GM18502 (cell line): ENCODE measurements around the gene MMP23B.

Experiments used
- ATAC-seq: cut with Tn5 transposase; IDR thresholded peaks from one replicate; pipeline ENCODE4 v1.9.1; 2021; ENCODE audit warnings: mild to moderate bottlenecking; ENCODE audit not compliant: unreplicated experiment, poor library complexity

MMP23B gene

DNA sequence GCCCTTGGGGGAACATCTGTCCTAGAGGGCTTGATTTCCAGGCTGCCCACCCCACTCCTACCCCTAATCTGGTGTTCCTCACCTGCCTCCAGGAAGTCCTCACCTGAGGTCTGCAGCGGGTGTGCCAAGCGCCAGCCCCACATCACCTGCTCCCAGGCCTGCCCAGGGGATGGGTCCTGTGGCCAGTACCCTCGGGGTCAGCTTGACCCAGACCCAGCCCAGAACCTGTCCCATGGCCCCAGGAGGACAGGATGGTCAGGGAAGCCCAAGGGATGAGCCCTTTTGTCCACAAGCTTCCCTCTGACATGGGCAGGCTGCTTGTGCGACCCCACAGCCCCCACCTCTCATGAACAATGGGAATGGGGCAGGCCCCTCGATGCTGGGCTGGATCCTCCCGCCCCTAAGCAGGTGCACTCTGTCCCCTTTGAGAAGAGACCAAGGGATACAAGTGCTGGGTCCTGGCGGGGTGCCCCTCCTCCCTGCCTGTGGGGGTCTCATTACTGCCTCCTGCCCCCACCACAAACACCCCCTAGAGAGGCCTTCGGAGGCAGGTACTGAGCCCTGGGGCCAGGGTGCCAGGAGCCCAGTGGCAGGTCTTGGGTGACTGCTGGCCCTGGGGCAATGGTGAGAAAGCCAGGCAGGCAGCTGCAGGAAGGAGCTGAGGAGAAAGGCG lies 13.4 kb upstream of the MMP23B start:
- ATAC-seq, result no peak

GRCh38 chr1:1619917-1620361 lies 12.0 kb upstream of the MMP23B start:
- ATAC-seq, result no peak

DNA sequence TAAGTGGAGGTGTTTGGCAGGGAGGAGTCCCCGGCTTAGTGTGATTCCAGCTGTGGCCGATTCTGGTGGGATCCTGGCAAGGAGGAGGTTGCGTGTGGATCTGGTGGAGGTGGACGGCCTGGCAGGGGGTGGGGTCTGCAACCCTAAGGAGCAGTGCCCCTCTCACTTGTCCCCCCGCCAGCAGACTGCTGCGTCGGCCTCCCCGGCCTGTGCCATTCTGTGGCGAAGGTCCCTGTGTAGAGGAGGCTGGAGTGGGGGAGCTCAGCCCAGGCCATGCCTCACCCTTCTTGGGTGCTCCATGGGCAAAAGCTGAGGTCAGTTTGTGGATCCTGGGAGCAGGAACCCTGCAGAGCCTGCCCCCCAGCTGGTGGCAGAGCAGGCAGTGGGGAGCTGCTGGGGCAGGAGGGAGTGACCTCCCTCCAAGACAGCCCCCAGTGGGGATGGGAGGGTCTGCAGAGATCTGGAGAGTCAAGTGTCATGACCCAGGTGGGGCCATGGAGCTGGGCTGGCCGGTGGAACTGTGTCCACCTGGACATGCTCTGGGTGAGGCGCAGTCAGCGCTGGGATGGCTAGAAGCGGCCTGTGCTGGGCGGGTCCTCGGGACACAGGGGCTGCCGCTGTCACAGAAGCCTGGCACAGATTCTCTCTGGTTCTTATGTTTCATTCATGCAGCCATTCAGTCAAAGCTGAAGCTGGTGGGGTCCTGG lies 11.4 kb upstream of the MMP23B start:
- ATAC-seq, result no peak

- ATAC-seq, result no peak
Observed at GRCh38 chr1:1621173-1622009, 10.6 kb upstream of the MMP23B start.

DNA sequence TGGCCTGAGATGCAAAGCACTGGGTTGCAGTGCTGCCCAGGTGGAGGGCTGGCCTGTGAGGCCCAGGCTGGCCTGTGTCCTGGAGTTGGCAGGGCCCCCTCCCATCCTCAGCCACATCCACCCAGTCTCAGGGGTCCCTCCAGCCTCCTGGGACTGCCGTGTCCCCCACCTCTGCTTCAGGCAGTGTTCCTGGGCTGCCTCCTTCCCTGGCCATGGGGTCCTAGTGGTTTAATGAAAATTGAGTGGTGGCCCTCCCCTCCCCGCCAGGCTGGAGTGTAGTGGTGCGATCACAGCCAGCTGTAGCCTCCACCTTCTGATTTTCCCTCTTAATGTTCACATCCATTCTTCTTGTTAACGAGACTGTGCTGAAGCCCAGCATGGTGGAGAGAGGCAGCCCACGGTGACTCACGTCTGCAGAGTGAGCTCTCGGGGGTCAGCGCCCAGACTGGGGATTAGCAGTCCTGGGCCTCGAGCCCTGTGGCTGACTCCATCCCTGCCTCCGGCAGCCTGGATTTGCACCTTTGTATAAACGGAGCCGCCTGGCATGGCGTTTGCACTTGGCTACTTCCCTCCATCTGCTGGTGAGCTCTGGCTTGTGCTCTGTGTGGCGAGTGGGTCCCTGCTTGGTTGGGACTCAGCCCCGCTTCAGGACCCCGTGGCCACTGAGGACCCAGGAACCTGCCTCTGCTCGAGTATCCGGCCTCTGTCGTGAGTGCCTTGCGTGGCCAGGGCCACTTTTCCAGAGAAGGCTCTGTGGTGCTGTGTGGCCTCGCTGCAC lies 9.8 kb upstream of the MMP23B start:
- no peak for ATAC-seq

DNA sequence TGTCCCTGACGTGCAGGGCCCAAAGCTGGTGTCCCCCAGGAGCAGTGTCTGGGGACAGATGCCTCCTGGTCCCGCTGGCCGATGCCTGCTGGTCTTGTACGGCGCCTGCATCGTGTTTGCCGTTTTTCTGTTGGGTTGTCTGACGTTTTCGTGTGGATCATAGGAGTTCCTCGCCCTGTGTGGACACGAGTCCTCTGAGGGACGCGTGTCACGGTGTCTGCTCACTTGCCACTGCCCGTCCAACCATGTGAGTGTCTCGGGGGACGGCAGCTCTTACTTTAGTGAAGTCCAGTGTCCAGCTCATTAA lies 9.2 kb upstream of the MMP23B start:
- no peak for ATAC-seq

DNA sequence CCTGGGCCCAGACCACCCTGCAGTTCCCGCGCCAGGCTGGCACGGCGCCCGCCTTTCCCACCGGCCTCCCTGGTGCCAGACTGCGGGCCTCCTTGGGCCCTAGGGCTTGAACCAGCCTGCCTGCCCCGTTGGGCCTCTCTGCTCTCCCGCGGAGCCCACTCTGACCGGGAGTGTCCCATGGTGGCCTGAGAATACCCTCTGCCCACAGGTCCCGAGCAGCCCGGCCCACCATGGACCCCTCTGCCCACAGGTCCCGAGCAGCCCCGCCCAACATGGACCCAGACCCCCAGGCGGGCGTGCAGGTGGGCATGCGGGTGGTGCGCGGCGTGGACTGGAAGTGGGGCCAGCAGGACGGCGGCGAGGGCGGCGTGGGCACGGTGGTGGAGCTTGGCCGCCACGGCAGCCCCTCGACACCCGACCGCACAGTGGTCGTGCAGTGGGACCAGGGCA lies 8.8 kb upstream of the MMP23B start:
- no peak for ATAC-seq

DNA sequence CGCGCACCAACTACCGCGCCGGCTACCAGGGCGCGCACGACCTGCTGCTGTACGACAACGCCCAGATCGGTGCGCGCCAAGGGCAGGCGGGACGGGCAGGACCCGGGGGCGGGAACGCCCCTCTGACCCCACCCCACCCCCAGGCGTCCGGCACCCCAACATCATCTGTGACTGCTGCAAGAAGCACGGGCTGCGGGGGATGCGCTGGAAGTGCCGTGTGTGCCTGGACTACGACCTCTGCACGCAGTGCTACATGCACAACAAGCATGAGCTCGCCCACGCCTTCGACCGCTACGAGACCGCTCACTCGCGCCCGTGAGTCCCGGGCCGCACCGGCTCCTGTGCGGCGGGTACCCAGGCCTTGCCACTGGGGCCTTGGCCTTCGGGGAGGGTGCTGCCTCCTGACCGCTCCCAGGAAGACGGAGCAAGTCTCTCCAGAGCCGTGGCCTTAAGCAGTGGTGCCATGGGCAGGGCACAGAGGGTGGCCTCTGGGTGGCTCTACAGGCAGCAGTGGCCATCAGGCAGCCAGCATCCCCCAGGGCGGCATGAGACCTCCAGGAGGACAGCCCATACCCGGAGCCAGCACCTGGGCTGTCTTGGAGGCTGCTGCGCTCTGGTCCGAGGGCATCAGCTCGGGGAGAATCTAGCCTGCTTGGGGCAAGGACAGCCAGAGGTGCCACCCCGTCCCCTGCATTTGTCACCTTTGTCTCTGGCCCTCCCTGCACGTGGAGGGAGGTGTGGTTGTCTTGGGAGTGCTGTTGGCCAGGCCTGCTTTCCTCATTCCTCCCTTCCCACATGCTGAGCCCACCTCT lies 8.1 kb upstream of the MMP23B start:
- ATAC-seq, result no peak

GRCh38 chr1:1624443-1625403 lies 7.2 kb upstream of the MMP23B start:
- no peak for ATAC-seq

DNA sequence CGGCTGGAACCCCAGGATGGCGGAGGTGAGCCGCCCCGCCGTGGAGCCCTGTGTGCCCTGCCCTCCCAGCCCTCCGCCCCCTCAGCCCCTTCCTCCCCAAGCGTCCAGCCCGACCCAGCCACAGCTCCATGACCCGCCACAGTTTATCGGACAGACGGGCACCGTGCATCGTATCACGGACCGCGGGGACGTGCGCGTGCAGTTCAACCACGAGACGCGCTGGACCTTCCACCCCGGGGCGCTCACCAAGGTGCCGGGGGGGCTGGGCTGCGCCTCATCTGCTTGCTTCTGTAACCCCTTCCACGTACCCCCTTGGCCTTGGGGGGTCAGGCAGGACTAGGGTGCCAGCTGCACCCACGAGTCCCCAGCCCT lies 6.6 kb upstream of the MMP23B start:
- no peak for ATAC-seq

- no peak for ATAC-seq
Observed at GRCh38 chr1:1625824-1626206, 6.2 kb upstream of the MMP23B start.

DNA sequence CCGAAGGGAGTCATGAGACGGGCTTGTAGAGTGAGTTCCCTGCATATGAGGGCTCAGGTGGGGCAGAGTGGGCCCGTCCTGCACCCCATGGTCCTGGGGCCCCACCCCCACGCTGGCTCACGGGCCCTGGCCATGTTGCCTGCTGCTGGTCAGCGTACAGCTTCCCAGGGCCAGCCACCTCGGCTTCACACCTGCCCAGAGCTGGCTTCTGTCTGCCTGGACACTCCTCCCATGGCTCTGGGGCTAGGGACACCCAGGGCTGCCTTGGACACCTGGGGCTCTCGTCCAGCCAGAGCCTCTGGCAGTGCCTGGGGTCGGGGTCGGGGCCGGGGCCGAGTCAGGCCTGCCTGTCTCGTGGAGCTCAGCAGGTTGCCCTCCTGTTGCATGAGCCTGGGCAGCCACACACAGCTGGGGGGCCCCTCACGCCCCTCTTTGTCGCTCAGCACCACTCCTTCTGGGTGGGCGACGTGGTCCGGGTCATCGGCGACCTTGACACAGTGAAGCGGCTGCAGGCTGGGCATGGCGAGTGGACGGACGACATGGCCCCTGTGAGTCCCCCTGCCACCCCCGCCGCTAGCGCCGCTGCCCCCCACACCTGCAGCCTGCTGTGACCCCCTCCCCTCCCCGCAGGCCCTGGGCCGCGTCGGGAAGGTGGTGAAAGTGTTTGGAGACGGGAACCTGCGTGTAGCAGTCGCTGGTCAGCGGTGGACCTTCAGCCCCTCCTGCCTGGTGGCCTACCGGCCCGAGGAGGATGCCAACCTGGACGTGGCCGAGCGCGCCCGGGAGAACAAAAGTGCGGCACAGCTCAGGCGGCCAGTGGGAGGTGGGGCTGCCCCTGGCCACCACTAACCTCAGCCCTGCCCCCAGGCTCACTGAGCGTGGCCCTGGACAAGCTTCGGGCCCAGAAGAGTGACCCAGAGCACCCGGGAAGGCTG lies 5.5 kb upstream of the MMP23B start:
- no peak for ATAC-seq

DNA sequence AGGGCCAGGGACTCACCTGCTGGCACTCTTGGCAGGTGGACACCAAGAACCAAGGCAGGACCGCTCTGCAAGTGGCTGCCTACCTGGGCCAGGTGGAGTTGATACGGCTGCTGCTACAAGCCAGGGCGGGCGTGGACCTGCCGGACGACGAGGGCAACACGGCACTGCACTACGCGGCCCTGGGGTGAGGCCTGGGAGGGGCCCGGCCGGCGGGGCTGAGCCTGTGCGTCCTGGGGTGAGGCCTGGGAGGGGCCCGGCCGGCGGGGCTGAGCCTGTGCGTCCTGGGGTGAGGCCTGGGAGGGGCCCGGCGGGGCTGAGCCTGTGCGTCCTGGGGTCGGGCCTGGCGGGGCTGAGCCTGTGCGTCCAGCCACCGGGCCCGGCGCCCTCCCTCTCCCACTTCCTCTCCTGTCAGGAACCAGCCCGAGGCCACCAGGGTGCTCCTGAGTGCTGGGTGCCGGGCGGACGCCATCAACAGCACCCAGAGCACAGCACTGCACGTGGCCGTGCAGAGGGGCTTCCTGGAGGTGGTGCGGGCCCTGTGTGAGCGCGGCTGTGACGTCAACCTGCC lies 4.6 kb upstream of the MMP23B start:
- ATAC-seq, result no peak

DNA sequence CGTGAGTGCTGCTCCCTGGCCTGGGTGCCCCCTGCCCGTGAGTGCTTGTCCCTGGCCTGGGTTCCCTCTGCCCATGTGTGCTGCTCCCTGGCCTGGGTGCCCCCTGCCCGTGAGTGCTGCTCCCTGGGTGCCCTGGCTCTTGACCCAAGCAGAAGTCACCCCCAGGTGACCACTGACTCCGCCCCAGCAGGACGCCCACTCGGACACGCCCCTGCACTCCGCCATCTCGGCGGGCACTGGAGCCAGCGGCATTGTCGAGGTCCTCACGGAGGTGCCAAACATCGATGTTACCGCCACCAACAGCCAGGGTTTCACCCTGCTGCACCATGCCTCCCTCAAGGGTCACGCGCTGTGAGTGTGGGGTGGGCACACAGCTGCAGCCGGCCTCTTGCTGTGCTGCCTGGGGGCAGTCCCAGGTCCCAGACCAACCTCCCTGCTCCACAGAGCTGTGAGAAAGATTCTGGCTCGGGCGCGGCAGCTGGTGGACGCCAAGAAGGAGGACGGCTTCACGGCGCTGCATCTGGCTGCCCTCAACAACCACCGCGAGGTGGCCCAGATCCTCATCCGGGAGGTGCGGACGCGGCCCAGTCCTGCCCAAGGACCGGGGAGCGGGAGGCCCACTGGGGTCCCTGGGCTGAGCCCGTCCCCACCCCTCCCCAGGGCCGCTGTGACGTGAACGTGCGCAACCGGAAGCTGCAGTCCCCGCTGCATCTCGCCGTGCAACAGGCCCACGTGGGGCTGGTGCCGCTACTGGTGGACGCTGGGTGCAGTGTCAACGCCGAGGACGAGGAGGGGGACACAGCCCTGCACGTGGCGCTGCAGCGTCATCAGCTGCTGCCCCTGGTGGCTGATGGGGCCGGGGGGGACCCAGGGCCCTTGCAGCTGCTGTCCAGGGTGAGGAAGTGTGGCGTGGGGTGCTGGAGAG lies 3.9 kb upstream of the MMP23B start:
- ATAC-seq, result no peak

GRCh38 chr1:1628754-1629429 lies 3.1 kb upstream of the MMP23B start:
- ATAC-seq, result no peak
